Globus pallidus (tissue), 1 donor: ENCODE measurements around the gene NKX6-2.
"Not testable (repeated sequence)": the region's sequence is repeated elsewhere in the genome, so short reads cannot be mapped to it uniquely, and the experiment has no call there.

Source experiments
- DNase-seq: peaks from one replicate; pipeline ENCODE4 v3.0.0-alpha.2; 2015; ENCODE audit warnings: low spot score

Gene NKX6-2

GRCh38 chr10:132785723-132786475 is at the start of gene NKX6-2:
TSS of gene NKX6-2 (minus strand) at chr10:132786147. CDS start at chr10:132785948, 199 bp downstream.
- peak; percentile 74 for DNase-seq

GRCh38 chr10:132834891-132835847 is 49.2 kb upstream of the NKX6-2 start:
- DNase-seq, result no peak

- no peak for DNase-seq
Observed at GRCh38 chr10:132834311-132834761, 48.4 kb upstream of the NKX6-2 start.

GRCh38 chr10:132833421-132834111 is 47.6 kb upstream of the NKX6-2 start:
- no peak for DNase-seq

GRCh38 chr10:132832186-132832969 is 46.4 kb upstream of the NKX6-2 start:
- no peak for DNase-seq

GRCh38 chr10:132829403-132829802 is 43.5 kb upstream of the NKX6-2 start:
- no peak for DNase-seq

- no peak for DNase-seq
Observed at GRCh38 chr10:132828681-132829080, 42.7 kb upstream of the NKX6-2 start.

GRCh38 chr10:132827861-132828539 is 42.1 kb upstream of the NKX6-2 start:
- no peak for DNase-seq

GRCh38 chr10:132827423-132827789 is 41.5 kb upstream of the NKX6-2 start:
- DNase-seq, result no peak

- DNase-seq, result no peak
Observed at GRCh38 chr10:132826524-132827422, 40.8 kb upstream of the NKX6-2 start.

- DNase-seq, result not testable (repeated sequence)
Observed at GRCh38 chr10:132825783-132826523, 40.0 kb upstream of the NKX6-2 start.

GRCh38 chr10:132820056-132820455 is 34.1 kb upstream of the NKX6-2 start:
- no peak for DNase-seq

- DNase-seq, result no peak
Observed at GRCh38 chr10:132817701-132818211, 31.8 kb upstream of the NKX6-2 start.

GRCh38 chr10:132816718-132817117 is 30.8 kb upstream of the NKX6-2 start:
- no peak for DNase-seq

- no peak for DNase-seq
Observed at GRCh38 chr10:132815168-132815857, 29.4 kb upstream of the NKX6-2 start.

- DNase-seq, result no peak
Observed at GRCh38 chr10:132814469-132814856, 28.5 kb upstream of the NKX6-2 start.

- no peak for DNase-seq
Observed at GRCh38 chr10:132813560-132814468, 27.9 kb upstream of the NKX6-2 start.
